NCI-H526 treated with DMSO at 0.1 percent for 48 hours (cell line): Measurements from ENCODE around the gene LGI2.
"Not testable (repeated sequence)": the region's sequence is repeated elsewhere in the genome, so short reads cannot be mapped to it uniquely, and the experiment has no call there.

ENCODE experiments used
- DNase-seq: peaks from one replicate; lab custom pipeline; 2025; lab: John Stamatoyannopoulos, UW

Gene LGI2

GRCh38 chr4:25030277-25031076, at the start of gene LGI2:
Gene LGI2, minus strand, starts transcription at chr4:25030946. Its CDS starts 253 bp downstream, at chr4:25030693.
- peak; percentile 13 for DNase-seq

GRCh38 chr4:25078523-25078922, 47.8 kb upstream of the LGI2 start:
- DNase-seq: no peak

GRCh38 chr4:25076625-25077398, 46.1 kb upstream of the LGI2 start:
- DNase-seq: no peak

- peak; percentile 28 for DNase-seq
Observed at GRCh38 chr4:25075851-25076250, 45.1 kb upstream of the LGI2 start.

- no peak for DNase-seq
Observed at GRCh38 chr4:25075129-25075528, 44.4 kb upstream of the LGI2 start.

GRCh38 chr4:25070545-25070944, 39.8 kb upstream of the LGI2 start:
- DNase-seq: no peak

- no peak for DNase-seq
Observed at GRCh38 chr4:25069014-25069413, 38.3 kb upstream of the LGI2 start.

- no peak for DNase-seq
Observed at GRCh38 chr4:25068386-25068785, 37.6 kb upstream of the LGI2 start.

- no peak for DNase-seq
Observed at GRCh38 chr4:25065932-25066590, 35.3 kb upstream of the LGI2 start.

GRCh38 chr4:25065431-25065858, 34.7 kb upstream of the LGI2 start:
- DNase-seq: peak; percentile 70

GRCh38 chr4:25064447-25064846, 33.7 kb upstream of the LGI2 start:
- not testable (repeated sequence) for DNase-seq

- no peak for DNase-seq
Observed at GRCh38 chr4:25063116-25063515, 32.4 kb upstream of the LGI2 start.

- DNase-seq: no peak
Observed at GRCh38 chr4:25062098-25062497, 31.4 kb upstream of the LGI2 start.

GRCh38 chr4:25061602-25062001, 30.9 kb upstream of the LGI2 start:
- no peak for DNase-seq

- no peak for DNase-seq
Observed at GRCh38 chr4:25060963-25061340, 30.2 kb upstream of the LGI2 start.

- DNase-seq: no peak
Observed at GRCh38 chr4:25060241-25060962, 29.7 kb upstream of the LGI2 start.

- no peak for DNase-seq
Observed at GRCh38 chr4:25059791-25060190, 29.0 kb upstream of the LGI2 start.

- DNase-seq: peak; percentile 29
Observed at GRCh38 chr4:25058796-25059195, 28.1 kb upstream of the LGI2 start.

GRCh38 chr4:25057299-25057698, 26.6 kb upstream of the LGI2 start:
- DNase-seq: no peak

GRCh38 chr4:25052037-25052436, 21.3 kb upstream of the LGI2 start:
- DNase-seq: not testable (repeated sequence)

GRCh38 chr4:25051534-25051933, 20.8 kb upstream of the LGI2 start:
- no peak for DNase-seq
